Measurements from ENCODE around the gene KIF1A. TPM values are rescaled to one million over a fixed set of nuclear protein-coding genes. Genes with fewer than 3 reads are reported as not detected.

The KIF1A gene
- polyA plus RNA-seq, 1 donor from 2014 or later: 63.4 TPM

DNA sequence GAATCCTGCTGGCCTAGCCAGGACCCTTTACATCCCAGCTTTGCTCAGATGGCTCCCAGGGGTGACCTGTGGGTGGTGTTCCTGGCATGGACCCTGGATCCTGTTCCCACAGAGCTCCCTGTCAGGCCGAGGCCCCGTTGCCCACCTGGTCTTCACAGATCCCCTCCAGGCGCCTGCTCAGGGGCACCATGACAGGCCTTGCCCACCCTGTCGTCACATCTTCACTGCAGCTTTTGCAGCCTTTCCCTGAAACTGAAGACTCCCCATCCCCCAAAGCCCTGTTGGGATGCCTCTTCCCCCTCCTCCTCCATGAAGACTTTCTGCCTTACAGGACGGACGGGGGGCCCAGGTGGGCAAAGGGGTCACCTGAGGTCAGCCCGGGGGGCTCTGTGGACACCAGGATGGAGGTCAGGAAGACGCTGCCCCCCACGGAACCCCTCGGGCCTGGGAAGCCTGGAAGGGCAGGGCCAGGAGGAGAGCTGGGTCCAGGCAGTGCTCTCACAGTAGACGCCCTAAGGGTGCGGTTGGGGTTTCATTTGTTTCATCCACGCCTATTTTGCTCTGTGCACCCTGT lies 13.0 kb upstream of the KIF1A start:
- no peaks in the 10 kb centered on the region for H3K9me2 ChIP-seq (ENCODE audit: insufficient read depth, low read length)
- no peaks in the 10 kb centered on the region for H3K27me3 ChIP-seq (ENCODE audit: insufficient read depth, low read depth, low read length)
- TF ChIP-seq RAD21 (conservative IDR thresholded peaks at IDR 0.05): no peak
- TF ChIP-seq SMC3 (conservative IDR thresholded peaks at IDR 0.05; ENCODE audit: poor library complexity): no peak
- no peak for TF ChIP-seq MXI1 (conservative IDR thresholded peaks at IDR 0.05; ENCODE audit: poor library complexity, severe bottlenecking)
- TF ChIP-seq EP300 (conservative IDR thresholded peaks at IDR 0.05; ENCODE audit: poor library complexity, severe bottlenecking): no peak
- no peak for TF ChIP-seq TAF1 (IDR thresholded peaks at IDR 0.05; ENCODE audit: low read depth)
- TF ChIP-seq EZH2 (IDR thresholded peaks at IDR 0.05; ENCODE audit: borderline replicate concordance, insufficient read depth, low read length, poor library complexity, severe bottlenecking): no peak
- TF ChIP-seq, protein P1, sequence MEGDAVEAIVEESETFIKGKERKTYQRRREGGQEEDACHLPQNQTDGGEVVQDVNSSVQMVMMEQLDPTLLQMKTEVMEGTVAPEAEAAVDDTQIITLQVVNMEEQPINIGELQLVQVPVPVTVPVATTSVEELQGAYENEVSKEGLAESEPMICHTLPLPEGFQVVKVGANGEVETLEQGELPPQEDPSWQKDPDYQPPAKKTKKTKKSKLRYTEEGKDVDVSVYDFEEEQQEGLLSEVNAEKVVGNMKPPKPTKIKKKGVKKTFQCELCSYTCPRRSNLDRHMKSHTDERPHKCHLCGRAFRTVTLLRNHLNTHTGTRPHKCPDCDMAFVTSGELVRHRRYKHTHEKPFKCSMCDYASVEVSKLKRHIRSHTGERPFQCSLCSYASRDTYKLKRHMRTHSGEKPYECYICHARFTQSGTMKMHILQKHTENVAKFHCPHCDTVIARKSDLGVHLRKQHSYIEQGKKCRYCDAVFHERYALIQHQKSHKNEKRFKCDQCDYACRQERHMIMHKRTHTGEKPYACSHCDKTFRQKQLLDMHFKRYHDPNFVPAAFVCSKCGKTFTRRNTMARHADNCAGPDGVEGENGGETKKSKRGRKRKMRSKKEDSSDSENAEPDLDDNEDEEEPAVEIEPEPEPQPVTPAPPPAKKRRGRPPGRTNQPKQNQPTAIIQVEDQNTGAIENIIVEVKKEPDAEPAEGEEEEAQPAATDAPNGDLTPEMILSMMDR (IDR thresholded peaks at IDR 0.05; ENCODE audit: poor library complexity, severe bottlenecking): no peak
- no peak for TF ChIP-seq POLR2AphosphoS5 (IDR thresholded peaks at IDR 0.05)
- TF ChIP-seq, protein P2, sequence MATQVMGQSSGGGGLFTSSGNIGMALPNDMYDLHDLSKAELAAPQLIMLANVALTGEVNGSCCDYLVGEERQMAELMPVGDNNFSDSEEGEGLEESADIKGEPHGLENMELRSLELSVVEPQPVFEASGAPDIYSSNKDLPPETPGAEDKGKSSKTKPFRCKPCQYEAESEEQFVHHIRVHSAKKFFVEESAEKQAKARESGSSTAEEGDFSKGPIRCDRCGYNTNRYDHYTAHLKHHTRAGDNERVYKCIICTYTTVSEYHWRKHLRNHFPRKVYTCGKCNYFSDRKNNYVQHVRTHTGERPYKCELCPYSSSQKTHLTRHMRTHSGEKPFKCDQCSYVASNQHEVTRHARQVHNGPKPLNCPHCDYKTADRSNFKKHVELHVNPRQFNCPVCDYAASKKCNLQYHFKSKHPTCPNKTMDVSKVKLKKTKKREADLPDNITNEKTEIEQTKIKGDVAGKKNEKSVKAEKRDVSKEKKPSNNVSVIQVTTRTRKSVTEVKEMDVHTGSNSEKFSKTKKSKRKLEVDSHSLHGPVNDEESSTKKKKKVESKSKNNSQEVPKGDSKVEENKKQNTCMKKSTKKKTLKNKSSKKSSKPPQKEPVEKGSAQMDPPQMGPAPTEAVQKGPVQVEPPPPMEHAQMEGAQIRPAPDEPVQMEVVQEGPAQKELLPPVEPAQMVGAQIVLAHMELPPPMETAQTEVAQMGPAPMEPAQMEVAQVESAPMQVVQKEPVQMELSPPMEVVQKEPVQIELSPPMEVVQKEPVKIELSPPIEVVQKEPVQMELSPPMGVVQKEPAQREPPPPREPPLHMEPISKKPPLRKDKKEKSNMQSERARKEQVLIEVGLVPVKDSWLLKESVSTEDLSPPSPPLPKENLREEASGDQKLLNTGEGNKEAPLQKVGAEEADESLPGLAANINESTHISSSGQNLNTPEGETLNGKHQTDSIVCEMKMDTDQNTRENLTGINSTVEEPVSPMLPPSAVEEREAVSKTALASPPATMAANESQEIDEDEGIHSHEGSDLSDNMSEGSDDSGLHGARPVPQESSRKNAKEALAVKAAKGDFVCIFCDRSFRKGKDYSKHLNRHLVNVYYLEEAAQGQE (IDR thresholded peaks at IDR 0.05; ENCODE audit: borderline replicate concordance): no peak
- peak overlapping the region; percentile 80 for H3K4me2 ChIP-seq (ENCODE audit: low read length)
- H3K9me3 ChIP-seq (ENCODE audit: low read length): no peaks in the 10 kb centered on the region
- H3K79me2 ChIP-seq (replicated peaks; ENCODE audit: insufficient read depth, low read length): no peaks in the 10 kb centered on the region
- no peaks in the 10 kb centered on the region for H3K36me3 ChIP-seq (ENCODE audit: insufficient read depth, low read length)
- peak overlapping the region; percentile 56 for H3K4me3 ChIP-seq (ENCODE audit: low read length)
- H3K9ac ChIP-seq (ENCODE audit: low read length): peak overlapping the region; percentile 60
- no peak overlapping the region for H2AFZ ChIP-seq (ENCODE audit: low read depth, low read length)
- H4K20me1 ChIP-seq (ENCODE audit: insufficient read depth): no peaks in the 10 kb centered on the region
- H3F3A ChIP-seq (ENCODE audit: insufficient read depth, low read length, poor library complexity, severe bottlenecking): no peaks in the 10 kb centered on the region
- peak overlapping the region; percentile 75 for H3K27ac ChIP-seq (ENCODE audit: low read length)

DNA sequence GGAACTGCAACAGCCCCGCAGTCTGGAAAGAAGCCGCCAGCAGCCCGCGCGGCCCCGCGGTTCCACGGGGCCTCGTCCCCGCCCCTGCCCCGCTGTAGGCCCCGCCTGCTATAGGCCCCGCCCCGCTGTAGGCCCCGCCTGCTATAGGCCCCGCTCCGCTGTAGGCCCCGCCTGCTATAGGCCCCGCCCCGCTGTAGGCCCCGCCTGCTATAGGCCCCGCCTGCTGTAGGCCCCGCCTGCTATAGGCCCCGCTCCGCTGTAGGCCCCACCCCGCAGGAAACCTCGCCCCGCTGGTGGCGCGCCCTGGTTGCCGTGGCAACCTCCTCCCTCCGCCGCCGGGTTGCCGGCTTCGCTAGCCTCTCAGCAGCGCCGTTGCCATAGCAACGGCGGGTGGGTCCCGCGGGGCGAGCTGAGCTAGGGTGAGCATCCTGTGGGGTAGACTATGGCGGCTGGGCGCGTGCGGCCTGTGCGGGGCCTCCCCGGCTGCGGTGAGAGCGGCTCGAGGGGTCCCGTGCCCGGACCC lies 12.2 kb upstream of the KIF1A start:
- peak overlapping the region; percentile 80 for H3K4me2 ChIP-seq (ENCODE audit: low read length)
- no peaks in the 10 kb centered on the region for H4K20me1 ChIP-seq (ENCODE audit: insufficient read depth)
- H3K9me3 ChIP-seq (ENCODE audit: low read length): no peaks in the 10 kb centered on the region
- no peaks in the 10 kb centered on the region for H3K79me2 ChIP-seq (replicated peaks; ENCODE audit: insufficient read depth, low read length)
- no peaks in the 10 kb centered on the region for H3K27me3 ChIP-seq (ENCODE audit: insufficient read depth, low read depth, low read length)
- TF ChIP-seq EP300 (conservative IDR thresholded peaks at IDR 0.05; ENCODE audit: poor library complexity, severe bottlenecking): peak; percentile 55
- TF ChIP-seq, protein P2 (IDR thresholded peaks at IDR 0.05; ENCODE audit: borderline replicate concordance): peak; percentile 57
- TF ChIP-seq POLR2AphosphoS5 (IDR thresholded peaks at IDR 0.05): peak; percentile 52
- TF ChIP-seq RAD21 (conservative IDR thresholded peaks at IDR 0.05): no peak
- TF ChIP-seq, protein P1 (IDR thresholded peaks at IDR 0.05; ENCODE audit: poor library complexity, severe bottlenecking): no peak
- TF ChIP-seq EZH2 (IDR thresholded peaks at IDR 0.05; ENCODE audit: borderline replicate concordance, insufficient read depth, low read length, poor library complexity, severe bottlenecking): no peak
- no peak for TF ChIP-seq TAF1 (IDR thresholded peaks at IDR 0.05; ENCODE audit: low read depth)
- peak; percentile 79 for TF ChIP-seq MXI1 (conservative IDR thresholded peaks at IDR 0.05; ENCODE audit: poor library complexity, severe bottlenecking)
- no peak for TF ChIP-seq SMC3 (conservative IDR thresholded peaks at IDR 0.05; ENCODE audit: poor library complexity)
- H3F3A ChIP-seq (ENCODE audit: insufficient read depth, low read length, poor library complexity, severe bottlenecking): no peaks in the 10 kb centered on the region
- peak overlapping the region; percentile 75 for H3K27ac ChIP-seq (ENCODE audit: low read length)
- no peaks in the 10 kb centered on the region for H3K9me2 ChIP-seq (ENCODE audit: insufficient read depth, low read length)
- H3K4me3 ChIP-seq (ENCODE audit: low read length): peak overlapping the region; percentile 56
- H3K36me3 ChIP-seq (ENCODE audit: insufficient read depth, low read length): no peaks in the 10 kb centered on the region
- peak overlapping the region; percentile 40 for H2AFZ ChIP-seq (ENCODE audit: low read depth, low read length)
- peak overlapping the region; percentile 60 for H3K9ac ChIP-seq (ENCODE audit: low read length)
